Omental fat pad (tissue), 4 donors: ENCODE measurements around the gene WBP11. TPM values are rescaled to one million over a fixed set of nuclear protein-coding genes. Genes with fewer than 3 reads are reported as not detected.
A peak's percentile ranks its signal among the peaks of the same experiment; 100 is the strongest.

Experiments used
- ATAC-seq: fragments of 150-250 bp; one replicate; pipeline ENCODE4 v1.9.1; 2016; ENCODE audit warnings: mild to moderate bottlenecking, moderate library complexity; ENCODE audit not compliant: low FRiP score
- DNase-seq: peaks from one replicate; pipeline ENCODE4 v3.0.0-alpha.2; 2019; ENCODE audit warnings: low spot score
- total RNA-seq, 4 donors: library from RNA; depleted of rRNA; stranded (reverse); fragments of >200 nt; gene quantifications; one replicate each; pipeline ENCODE4 v1.1.0, GENCODE V29; 2016
- TF ChIP-seq, protein P1 (sequence below), 3 donors: fragments of 450-650 bp; IDR thresholded peaks; one replicate each; pipeline ENCODE4 v1.5.1; 2016 to 2017; ENCODE audit warnings: antibody characterized with exemption in 3 of 3, mild to moderate bottlenecking in 3 of 3, moderate library complexity in 2 of 3

WBP11 gene
- total RNA-seq, 4 donors from 2014 or later: 17.2 to 29.7 (median 19.3) TPM

DNA sequence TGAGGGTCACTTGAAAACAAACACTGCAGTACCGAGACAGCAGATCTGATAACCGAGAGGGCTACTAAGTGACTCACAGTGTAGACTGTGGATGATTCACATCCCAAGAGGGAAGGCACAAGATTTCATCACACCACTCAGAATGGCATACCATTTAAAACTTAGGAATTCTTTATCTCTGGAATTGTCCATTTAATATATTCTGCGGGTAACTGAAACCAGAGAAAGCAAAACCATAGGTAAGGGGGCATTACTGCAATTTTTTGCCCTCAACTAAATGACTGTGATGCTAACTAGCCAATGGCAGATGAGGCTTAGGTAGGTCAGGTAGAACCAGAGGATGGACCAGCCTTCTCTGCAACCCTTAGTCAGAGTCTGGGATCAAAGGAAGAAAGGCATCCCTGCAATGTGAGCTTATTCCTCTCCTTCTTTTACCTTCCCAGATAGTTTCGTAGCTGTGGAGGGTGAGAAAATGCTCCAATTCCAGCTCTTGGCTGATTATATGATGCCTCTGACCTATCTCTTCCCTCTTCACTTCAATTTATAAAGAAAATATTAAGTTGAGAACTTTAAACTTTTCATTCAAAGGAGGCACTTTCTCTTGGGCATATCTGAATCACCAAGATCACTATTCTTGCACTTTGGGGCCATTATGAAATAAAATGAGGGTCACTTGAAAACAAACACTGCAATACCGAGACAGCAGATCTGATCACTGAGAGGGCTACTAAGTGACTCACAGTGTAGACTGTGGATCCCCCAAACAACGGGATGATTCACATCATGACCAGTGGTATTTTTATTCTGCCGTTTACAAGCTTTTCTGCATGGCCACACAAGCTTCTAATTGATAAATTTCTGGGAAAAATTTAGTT, 33.3 kb upstream of the WBP11 start:
- peak; percentile 92 for ATAC-seq
- TF ChIP-seq, protein P1, sequence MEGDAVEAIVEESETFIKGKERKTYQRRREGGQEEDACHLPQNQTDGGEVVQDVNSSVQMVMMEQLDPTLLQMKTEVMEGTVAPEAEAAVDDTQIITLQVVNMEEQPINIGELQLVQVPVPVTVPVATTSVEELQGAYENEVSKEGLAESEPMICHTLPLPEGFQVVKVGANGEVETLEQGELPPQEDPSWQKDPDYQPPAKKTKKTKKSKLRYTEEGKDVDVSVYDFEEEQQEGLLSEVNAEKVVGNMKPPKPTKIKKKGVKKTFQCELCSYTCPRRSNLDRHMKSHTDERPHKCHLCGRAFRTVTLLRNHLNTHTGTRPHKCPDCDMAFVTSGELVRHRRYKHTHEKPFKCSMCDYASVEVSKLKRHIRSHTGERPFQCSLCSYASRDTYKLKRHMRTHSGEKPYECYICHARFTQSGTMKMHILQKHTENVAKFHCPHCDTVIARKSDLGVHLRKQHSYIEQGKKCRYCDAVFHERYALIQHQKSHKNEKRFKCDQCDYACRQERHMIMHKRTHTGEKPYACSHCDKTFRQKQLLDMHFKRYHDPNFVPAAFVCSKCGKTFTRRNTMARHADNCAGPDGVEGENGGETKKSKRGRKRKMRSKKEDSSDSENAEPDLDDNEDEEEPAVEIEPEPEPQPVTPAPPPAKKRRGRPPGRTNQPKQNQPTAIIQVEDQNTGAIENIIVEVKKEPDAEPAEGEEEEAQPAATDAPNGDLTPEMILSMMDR (IDR thresholded peaks at IDR 0.05): no peak
- DNase-seq: no peak

DNA sequence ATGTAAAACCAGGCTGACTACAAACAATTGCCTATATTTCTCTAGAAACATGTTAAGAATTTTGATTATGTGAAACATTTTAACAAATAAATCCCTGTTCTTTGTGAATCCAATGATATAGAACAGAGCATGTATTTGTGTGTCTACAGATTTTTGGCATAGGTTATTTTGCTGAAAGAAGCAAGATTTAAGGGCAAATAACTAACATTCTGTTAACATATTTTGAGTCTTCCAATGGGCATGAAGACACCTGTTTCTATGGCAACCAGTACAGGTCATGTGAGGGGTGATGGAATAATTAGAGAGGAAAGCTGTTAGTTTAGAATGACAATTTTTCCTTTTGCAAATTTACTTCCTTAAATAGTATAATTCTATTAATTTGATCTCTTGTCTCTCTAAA, 31.2 kb upstream of the WBP11 start:
- DNase-seq: no peak
- TF ChIP-seq, protein P1 (IDR thresholded peaks at IDR 0.05): no peak
- ATAC-seq: no peak

DNA sequence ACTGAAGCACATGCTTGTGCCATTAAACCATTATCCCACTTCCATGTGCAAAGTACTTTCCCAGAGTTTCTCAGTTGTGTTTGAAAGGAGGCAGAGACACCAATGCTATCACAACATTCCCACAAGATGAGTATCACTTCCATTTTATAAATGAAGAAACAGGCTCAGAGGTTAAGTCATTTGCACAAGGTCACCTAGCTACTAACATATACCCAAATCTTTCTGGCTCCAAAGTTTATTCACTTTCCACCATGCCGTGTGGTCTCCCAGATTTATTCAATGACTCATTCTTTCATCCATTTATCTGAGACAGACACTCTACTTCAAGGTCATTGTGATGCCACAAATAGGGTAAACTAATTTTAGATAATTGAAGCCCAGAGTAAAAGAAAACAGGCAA, 30.7 kb upstream of the WBP11 start:
- DNase-seq (no peak), ATAC-seq (no peak)
- TF ChIP-seq, protein P1 (IDR thresholded peaks at IDR 0.05): no peak

DNA sequence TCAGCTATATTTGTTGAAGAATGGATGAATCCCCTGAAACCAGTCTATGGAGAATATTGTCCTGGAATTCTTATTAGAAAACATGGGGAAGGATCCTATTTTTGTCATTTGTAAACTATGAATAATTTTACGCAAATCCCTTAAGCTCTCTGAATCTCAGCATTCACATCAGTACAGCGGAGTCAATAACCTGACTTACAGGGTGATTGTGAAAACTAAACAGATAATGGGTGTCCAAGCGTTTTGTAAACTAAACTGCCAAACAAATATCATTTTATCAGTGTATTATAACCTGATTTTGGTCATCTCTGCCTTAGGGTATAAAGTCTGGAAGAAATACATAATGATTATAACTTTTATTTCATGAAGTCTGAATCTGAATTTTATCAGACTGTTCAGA, 30.1 kb upstream of the WBP11 start:
- ATAC-seq: no peak
- DNase-seq: no peak

DNA sequence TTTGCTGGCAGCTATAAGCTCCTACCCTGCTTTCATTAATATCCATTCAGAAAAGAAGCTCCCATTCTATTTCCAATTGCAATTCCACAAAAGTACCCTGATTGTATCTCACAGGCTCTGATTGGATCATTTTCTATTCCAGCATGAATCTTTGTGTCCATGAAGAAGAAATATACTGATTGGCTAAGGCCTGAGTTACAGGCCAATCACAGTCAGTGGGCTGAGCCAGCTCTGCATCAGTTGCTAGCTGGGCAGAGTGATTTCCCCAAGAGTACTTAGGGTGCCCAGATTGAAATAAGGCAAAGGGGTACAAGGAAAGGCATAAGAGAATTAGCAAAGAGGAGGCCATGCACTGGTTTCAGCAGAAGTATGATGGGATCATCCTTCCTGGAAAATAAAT, 25.6 kb upstream of the WBP11 start:
- TF ChIP-seq, protein P1 (IDR thresholded peaks at IDR 0.05): no peak
- ATAC-seq: no peak
- no peak for DNase-seq

More for the DNA sequence above, 30.1 kb upstream of the WBP11 start:
- TF ChIP-seq, protein P1 (IDR thresholded peaks at IDR 0.05): no peak

DNA sequence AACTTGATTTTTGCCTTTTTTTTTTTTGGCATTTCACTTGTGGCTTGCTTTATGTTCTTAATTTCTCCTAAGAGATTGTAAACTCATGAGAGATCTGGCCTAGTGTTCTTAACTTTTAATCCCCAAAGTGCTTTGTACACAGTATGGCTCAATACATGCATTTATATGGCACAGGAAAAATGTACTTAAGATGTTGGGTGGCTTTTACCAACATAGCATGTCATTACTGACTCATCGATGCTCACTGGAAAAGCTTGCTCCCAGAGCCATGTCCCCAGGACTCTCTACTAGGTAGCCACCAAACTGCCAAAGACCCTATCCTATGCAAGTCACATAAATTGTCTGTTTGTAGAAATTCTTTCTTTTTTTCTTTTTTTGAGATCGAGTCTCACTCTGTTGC, 23.8 kb upstream of the WBP11 start:
- DNase-seq (no peak), ATAC-seq (no peak)
- TF ChIP-seq, protein P1 (IDR thresholded peaks at IDR 0.05): no peak

DNA sequence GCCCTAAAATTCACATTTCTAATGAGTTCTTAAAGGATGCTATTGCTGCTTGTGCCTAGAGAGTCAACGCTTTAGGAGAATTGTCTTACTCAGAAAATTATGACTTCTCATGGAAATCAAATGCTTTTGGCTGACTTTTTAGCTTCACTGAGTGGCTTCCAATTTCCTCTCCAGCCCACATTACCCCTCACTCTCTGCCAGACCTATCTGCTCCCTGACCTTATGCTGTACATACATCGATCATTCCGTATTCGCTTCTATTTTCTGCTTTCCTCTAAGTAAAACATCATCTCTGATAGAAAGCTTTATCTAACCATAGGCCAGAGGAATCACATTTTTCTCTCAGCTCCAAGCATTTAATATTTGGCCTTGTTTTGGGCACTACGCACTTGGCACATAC, 23.2 kb upstream of the WBP11 start:
- no peak for DNase-seq
- TF ChIP-seq, protein P1 (IDR thresholded peaks at IDR 0.05): no peak

More for the DNA sequence above, 23.2 kb upstream of the WBP11 start:
- ATAC-seq: no peak
